Measurements from ENCODE around the gene TNC. TPM values are rescaled to one million over a fixed set of nuclear protein-coding genes. Genes with fewer than 3 reads are reported as not detected.

TNC gene
- polyA plus RNA-seq, 1 of the 3 experiments (the other 2 are of a cell fraction), result 805 TPM

GRCh38 chr9:115138151-115138550 is 20.2 kb upstream of the TNC start:
- Histone ChIP-seq H3K9me2 (no peaks in the 10 kb centered on the region), H2AFZ (ENCODE audit: low read depth) (no peak overlapping the region), H3K27ac (ENCODE audit: low read depth in 2 of 2, low read length in 1 of 2) (no peak overlapping the region), H3K4me2 (no peak overlapping the region), H3K36me3 (replicated peaks in 1 of 2; ENCODE audit: control insufficient read depth in 1 of 2, insufficient read depth in 2 of 2, low read length in 1 of 2) (no peaks in the 10 kb centered on the region), H3K4me1 (ENCODE audit: control insufficient read depth in 1 of 2, insufficient read depth in 2 of 2, low read depth in 1 of 2, low read length in 1 of 2) (peaks cover 0 to 5% of the 10 kb centered on the region in 2 experiments; a peak in 1 of 4 replicates), H3F3A (replicated peaks; ENCODE audit: insufficient read depth) (peaks cover 11% of the 10 kb centered on the region), H4K20me1 (ENCODE audit: insufficient read depth) (no peaks in the 10 kb centered on the region), H3K4me3 (ENCODE audit: low read depth in 2 of 2, low read length in 1 of 2) (no peak overlapping the region), H3K79me2 (ENCODE audit: insufficient read depth) (no peaks in the 10 kb centered on the region), H3K27me3 (ENCODE audit: insufficient read depth) (no peaks in the 10 kb centered on the region), H3K9ac (no peak overlapping the region), H3K9me3 (no peaks in the 10 kb centered on the region)
- TF ChIP-seq YY1 (IDR thresholded peaks at IDR 0.05; ENCODE audit: low read depth) (no peak), EP300 (IDR thresholded peaks at IDR 0.05; ENCODE audit: borderline replicate concordance in 1 of 2, low read depth in 1 of 2, low read length in 1 of 2) (no peak), RCOR1 (IDR thresholded peaks at IDR 0.05; ENCODE audit: low read length) (no peak), IRF3 (IDR thresholded peaks at IDR 0.05; ENCODE audit: low read depth, low read length) (no peak), TEAD4 (IDR thresholded peaks at IDR 0.05; ENCODE audit: borderline replicate concordance, insufficient read depth) (no peak), FOSL2 (IDR thresholded peaks at IDR 0.05; ENCODE audit: borderline replicate concordance, low read depth) (no peak), TAF1 (IDR thresholded peaks at IDR 0.05; ENCODE audit: borderline replicate concordance, low read depth, low read length) (no peak), FOXM1 (IDR thresholded peaks at IDR 0.05; ENCODE audit: low read depth) (no peak), RFX5 (IDR thresholded peaks at IDR 0.05; ENCODE audit: low read length) (no peak), CTCF (IDR thresholded peaks at IDR 0.05) (no peak), MAX (IDR thresholded peaks at IDR 0.05; ENCODE audit: low read depth) (no peak), SMC3 (IDR thresholded peaks at IDR 0.05; ENCODE audit: low read depth, low read length) (no peak), GATA2 (CRISPR knock-in tag; IDR thresholded peaks at IDR 0.05) (no peak), SIN3A (IDR thresholded peaks at IDR 0.05; ENCODE audit: borderline replicate concordance, low read depth, low read length) (no peak), RAD21 (IDR thresholded peaks at IDR 0.05; ENCODE audit: low read length) (no peak), ELF1 (IDR thresholded peaks at IDR 0.05) (no peak)
- TF ChIP-seq, protein P1, sequence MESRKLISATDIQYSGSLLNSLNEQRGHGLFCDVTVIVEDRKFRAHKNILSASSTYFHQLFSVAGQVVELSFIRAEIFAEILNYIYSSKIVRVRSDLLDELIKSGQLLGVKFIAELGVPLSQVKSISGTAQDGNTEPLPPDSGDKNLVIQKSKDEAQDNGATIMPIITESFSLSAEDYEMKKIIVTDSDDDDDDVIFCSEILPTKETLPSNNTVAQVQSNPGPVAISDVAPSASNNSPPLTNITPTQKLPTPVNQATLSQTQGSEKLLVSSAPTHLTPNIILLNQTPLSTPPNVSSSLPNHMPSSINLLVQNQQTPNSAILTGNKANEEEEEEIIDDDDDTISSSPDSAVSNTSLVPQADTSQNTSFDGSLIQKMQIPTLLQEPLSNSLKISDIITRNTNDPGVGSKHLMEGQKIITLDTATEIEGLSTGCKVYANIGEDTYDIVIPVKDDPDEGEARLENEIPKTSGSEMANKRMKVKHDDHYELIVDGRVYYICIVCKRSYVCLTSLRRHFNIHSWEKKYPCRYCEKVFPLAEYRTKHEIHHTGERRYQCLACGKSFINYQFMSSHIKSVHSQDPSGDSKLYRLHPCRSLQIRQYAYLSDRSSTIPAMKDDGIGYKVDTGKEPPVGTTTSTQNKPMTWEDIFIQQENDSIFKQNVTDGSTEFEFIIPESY (IDR thresholded peaks at IDR 0.05; ENCODE audit: borderline replicate concordance, low read depth), result no peak
- TF ChIP-seq, protein P2, sequence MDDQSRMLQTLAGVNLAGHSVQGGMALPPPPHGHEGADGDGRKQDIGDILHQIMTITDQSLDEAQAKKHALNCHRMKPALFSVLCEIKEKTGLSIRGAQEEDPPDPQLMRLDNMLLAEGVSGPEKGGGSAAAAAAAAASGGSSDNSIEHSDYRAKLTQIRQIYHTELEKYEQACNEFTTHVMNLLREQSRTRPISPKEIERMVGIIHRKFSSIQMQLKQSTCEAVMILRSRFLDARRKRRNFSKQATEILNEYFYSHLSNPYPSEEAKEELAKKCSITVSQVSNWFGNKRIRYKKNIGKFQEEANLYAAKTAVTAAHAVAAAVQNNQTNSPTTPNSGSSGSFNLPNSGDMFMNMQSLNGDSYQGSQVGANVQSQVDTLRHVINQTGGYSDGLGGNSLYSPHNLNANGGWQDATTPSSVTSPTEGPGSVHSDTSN (IDR thresholded peaks at IDR 0.05), result no peak
- TF ChIP-seq, protein P3, sequence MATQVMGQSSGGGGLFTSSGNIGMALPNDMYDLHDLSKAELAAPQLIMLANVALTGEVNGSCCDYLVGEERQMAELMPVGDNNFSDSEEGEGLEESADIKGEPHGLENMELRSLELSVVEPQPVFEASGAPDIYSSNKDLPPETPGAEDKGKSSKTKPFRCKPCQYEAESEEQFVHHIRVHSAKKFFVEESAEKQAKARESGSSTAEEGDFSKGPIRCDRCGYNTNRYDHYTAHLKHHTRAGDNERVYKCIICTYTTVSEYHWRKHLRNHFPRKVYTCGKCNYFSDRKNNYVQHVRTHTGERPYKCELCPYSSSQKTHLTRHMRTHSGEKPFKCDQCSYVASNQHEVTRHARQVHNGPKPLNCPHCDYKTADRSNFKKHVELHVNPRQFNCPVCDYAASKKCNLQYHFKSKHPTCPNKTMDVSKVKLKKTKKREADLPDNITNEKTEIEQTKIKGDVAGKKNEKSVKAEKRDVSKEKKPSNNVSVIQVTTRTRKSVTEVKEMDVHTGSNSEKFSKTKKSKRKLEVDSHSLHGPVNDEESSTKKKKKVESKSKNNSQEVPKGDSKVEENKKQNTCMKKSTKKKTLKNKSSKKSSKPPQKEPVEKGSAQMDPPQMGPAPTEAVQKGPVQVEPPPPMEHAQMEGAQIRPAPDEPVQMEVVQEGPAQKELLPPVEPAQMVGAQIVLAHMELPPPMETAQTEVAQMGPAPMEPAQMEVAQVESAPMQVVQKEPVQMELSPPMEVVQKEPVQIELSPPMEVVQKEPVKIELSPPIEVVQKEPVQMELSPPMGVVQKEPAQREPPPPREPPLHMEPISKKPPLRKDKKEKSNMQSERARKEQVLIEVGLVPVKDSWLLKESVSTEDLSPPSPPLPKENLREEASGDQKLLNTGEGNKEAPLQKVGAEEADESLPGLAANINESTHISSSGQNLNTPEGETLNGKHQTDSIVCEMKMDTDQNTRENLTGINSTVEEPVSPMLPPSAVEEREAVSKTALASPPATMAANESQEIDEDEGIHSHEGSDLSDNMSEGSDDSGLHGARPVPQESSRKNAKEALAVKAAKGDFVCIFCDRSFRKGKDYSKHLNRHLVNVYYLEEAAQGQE (IDR thresholded peaks at IDR 0.05; ENCODE audit: low read depth, low read length), result no peak
- 74% methylated on average over 2 of the region's 2 CpGs for WGBS (ENCODE audit: low lambda C conversion rate)
- CTCF ChIA-PET, result no interaction called here
- POLR2A ChIA-PET, result no interaction called here
- DNase-seq, result no peak

All from SK-N-SH (cell line).